Ovary (tissue), 9 donors: ENCODE data around the gene LMO4. TPM values are rescaled to one million over a fixed set of nuclear protein-coding genes. Genes with fewer than 3 reads are reported as not detected.

Experiments
- DNase-seq, 5 donors: peaks; one replicate each; pipeline ENCODE4 v3.0.0-alpha.2; 2019 to 2020
- H3K27ac ChIP-seq, 2 donors: fragments of 200-600 bp; one replicate each; pipeline versions ENCODE4 v1.5.1 to v1.8.0; 2019 to 2022
- H3K27me3 ChIP-seq: fragments of 200-600 bp; one replicate; pipeline ENCODE4 v1.8.0; 2022
- H3K36me3 ChIP-seq: fragments of 200-600 bp; sonication (generic); one replicate; pipeline ENCODE4 v1.5.1; 2019
- H3K4me1 ChIP-seq: one replicate; pipeline ENCODE4 v1.8.1; 2013; ENCODE audit warnings: mild to moderate bottlenecking, moderate library complexity; ENCODE audit not compliant: insufficient read depth
- H3K4me3 ChIP-seq: fragments of 200-600 bp; sonication (generic); one replicate; pipeline ENCODE4 v1.5.1; 2017
- H3K9me3 ChIP-seq, 2 donors: fragments of 200-600 bp in 1 of 2; sonication (generic) in 1 of 2; one replicate each; pipeline versions ENCODE4 v1.5.1 to v1.8.1; 2013 to 2019; ENCODE audit warnings: mild to moderate bottlenecking in 1 of 2, moderate library complexity in 1 of 2
- EP300 ChIP-seq: sonication (generic); formaldehyde crosslinking; IDR thresholded peaks from one replicate; pipeline ENCODE4 v1.6.1; 2017; ENCODE audit warnings: antibody characterized with exemption
- POLR2A ChIP-seq: fragments of 450-650 bp; IDR thresholded peaks from one replicate; pipeline ENCODE4 v1.6.1; 2017; ENCODE audit warnings: antibody characterized with exemption, mild to moderate bottlenecking, moderate library complexity
- WGBS, 3 donors: extraction: QIAGEN DNeasy Blood & Tissue Kit in 1 of 3; methylation state at CpG; one replicate each; pipeline versions ENCODE4 v1.1.5 to v1.1.7; 2013 to 2017; 5-methylcytosine and 5-hydroxymethylcytosine counted together
- intact Hi-C, 4 donors: fragments of 100-400 bp; cut with DNase I; formaldehyde crosslinking; loops; one replicate each; pipeline versions ENCODE4 v1.11.0 to v1.15.1; 2022 to 2023
- polyA plus RNA-seq, 2 donors: library from polyadenylated mRNA; stranded (reverse); fragments of 200-250 nt in 1 of 2; fragments of 350-450 nt in 1 of 2; fragmentation: Illumina TruSeq in 1 of 2; extraction: RNeasy Lipid Tissue Mini Kit (QIAGEN cat#74804) in 1 of 2; gene quantifications; one replicate each; pipeline ENCODE4 v1.2.3, GENCODE V29; 2013 to 2014
- total RNA-seq, 7 donors: library from RNA; depleted of rRNA in 2 of 7; stranded (reverse); fragments of >200 nt in 2 of 7; fragmentation: NEBNext Ultra II Directional in 3 of 7; extraction: Animal tissue kit (Norgen Biotek cat#: 25700) in 3 of 7; gene quantifications; one replicate each; pipeline versions ENCODE4 v1.1.0 to v1.2.4, GENCODE V29; 2016 to 2023
- TF ChIP-seq, protein P1 (sequence below), 3 donors: fragments of 450-650 bp in 2 of 3; fragments of 200-600 bp in 1 of 3; IDR thresholded peaks; one replicate each; pipeline versions ENCODE4 v1.5.1 to v1.8.0; 2016 to 2022; ENCODE audit warnings: antibody characterized with exemption in 3 of 3, mild to moderate bottlenecking in 1 of 3
- donor health status: DM: no; HTN: no; CAD: no; lungs with moderate emphysema.
- donor health status: DM: no; HTN: no; CAD: no.
- donor health status: Bipolar disorder and iron deficiency.
- donor health status: DM: yes; HTN: yes; CAD: no.
- donor health status: DM: no; HTN: no; CAD: no.
- donor health status: DM: yes; HTN: yes; CAD: no.

The LMO4 gene
- total and polyA plus RNA-seq, 9 donors = 21.7 to 85.4 (median 42.2) TPM

DNA sequence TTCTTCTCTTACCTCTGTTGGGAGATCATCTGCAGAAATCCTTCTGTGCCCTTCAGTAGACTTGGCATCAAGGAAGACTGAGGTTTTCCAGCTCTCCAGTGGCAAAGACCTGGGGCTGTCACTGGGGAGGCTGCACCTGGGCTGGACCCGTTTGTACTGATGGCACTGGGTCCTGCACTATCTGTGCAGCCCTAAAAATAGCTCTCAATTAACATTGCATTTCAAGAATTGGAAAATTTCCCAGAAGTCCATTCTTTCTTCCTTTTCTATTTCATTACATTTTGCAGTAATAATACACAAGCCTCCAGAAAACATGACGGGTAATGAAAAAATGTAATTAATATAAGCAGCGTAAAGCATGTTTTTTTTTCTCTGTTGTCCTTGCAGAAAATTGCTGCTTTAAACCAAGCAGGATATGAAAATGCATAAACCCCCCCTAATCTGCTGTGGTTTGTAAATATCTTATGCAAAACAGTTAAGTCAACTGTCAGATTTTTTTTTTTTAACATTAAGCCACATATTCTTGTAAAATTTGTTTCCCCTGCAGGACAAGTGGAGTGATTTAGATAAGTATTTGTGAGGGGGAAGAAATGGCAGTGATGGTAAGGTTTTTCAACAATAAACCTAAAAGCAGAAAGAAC is 64.9 kb downstream of the LMO4 start:
- 20 to 30% (median 29%) methylated on average over 3 of the region's 3 CpGs for WGBS, 3 donors
- Histone ChIP-seq H3K4me3 (no peak overlapping the region), H3K27ac (no peak overlapping the region), H3K9me3 (no peaks in the 10 kb centered on the region), H3K36me3 (no peaks in the 10 kb centered on the region), H3K4me1 (no peaks in the 10 kb centered on the region), H3K27me3 (no peaks in the 10 kb centered on the region)
- intact Hi-C loops = no loop called here
- no peak for DNase-seq
- TF ChIP-seq, protein P1, sequence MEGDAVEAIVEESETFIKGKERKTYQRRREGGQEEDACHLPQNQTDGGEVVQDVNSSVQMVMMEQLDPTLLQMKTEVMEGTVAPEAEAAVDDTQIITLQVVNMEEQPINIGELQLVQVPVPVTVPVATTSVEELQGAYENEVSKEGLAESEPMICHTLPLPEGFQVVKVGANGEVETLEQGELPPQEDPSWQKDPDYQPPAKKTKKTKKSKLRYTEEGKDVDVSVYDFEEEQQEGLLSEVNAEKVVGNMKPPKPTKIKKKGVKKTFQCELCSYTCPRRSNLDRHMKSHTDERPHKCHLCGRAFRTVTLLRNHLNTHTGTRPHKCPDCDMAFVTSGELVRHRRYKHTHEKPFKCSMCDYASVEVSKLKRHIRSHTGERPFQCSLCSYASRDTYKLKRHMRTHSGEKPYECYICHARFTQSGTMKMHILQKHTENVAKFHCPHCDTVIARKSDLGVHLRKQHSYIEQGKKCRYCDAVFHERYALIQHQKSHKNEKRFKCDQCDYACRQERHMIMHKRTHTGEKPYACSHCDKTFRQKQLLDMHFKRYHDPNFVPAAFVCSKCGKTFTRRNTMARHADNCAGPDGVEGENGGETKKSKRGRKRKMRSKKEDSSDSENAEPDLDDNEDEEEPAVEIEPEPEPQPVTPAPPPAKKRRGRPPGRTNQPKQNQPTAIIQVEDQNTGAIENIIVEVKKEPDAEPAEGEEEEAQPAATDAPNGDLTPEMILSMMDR (IDR thresholded peaks at IDR 0.05) = no peak
- TF ChIP-seq POLR2A (no peak), EP300 (no peak)

DNA sequence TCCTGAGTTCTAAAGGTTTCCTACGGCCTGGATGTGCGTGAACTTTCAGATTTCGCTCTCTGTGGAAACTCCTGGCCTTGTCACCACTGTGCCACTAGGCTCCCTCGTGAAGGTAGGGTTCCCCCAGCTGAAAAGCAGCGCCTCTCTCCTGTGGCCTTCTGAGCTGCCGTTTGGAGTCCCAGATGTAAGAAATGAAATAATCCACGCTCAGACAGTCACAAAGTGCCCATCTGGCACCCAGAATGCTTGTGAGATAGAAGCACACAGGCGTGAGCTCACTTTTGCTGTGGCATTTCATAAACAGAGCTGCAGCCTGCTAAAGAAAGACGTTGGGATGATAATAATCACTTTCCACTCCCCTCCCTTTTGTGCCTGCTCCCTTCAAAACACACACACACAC is 65.8 kb downstream of the LMO4 start:
- no peaks in the 10 kb centered on the region for H3K9me3 ChIP-seq
- no peak for DNase-seq
- WGBS, 3 donors = 82 to 86% (median 82%) methylated on average over 9 of the region's 9 CpGs

DNA sequence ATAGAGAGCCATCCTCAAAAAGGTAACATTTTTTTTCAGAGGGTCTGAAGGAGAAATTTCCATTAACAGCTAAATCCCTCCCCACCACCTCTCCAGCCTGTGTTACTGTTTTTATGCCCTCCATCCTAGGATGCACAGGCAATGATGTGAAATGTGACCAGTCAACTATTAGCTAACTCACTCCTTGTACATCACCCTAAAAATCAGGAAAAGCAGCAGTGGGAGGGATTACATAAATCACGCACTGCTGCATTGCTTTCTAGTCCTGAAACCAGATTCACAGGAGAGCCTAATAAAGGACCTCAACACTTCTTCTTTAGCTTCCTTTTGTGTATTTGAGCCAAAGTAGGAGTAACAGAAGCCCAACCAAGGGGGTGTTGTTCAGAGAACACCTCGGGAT is 66.3 kb downstream of the LMO4 start:
- H3K36me3 ChIP-seq = no peaks in the 10 kb centered on the region
- no peak overlapping the region for H3K4me3 ChIP-seq
- H3K27me3 ChIP-seq = no peaks in the 10 kb centered on the region
- intact Hi-C loops = no loop called here
- no peak overlapping the region for H3K27ac ChIP-seq
- H3K4me1 ChIP-seq = no peaks in the 10 kb centered on the region
- WGBS, 3 donors = 82 to 89% (median 85%) methylated on average over 2 of the region's 2 CpGs
- H3K9me3 ChIP-seq = no peaks in the 10 kb centered on the region
- TF ChIP-seq, protein P1 (IDR thresholded peaks at IDR 0.05) = no peak
- no peak for TF ChIP-seq EP300
- no peak for TF ChIP-seq POLR2A
- DNase-seq = no peak

More for the DNA sequence above, 65.8 kb downstream of the LMO4 start:
- H3K4me3 ChIP-seq = no peak overlapping the region
- H3K27ac ChIP-seq = no peak overlapping the region
- TF ChIP-seq, protein P1 (IDR thresholded peaks at IDR 0.05) = no peak
- TF ChIP-seq EP300 (no peak), POLR2A (no peak)
- H3K36me3 ChIP-seq = no peaks in the 10 kb centered on the region
- H3K27me3 ChIP-seq = no peaks in the 10 kb centered on the region
- intact Hi-C loops = no loop called here
- H3K4me1 ChIP-seq = no peaks in the 10 kb centered on the region
